ENCODE data around the gene SERPINA5.

SERPINA5 gene

DNA sequence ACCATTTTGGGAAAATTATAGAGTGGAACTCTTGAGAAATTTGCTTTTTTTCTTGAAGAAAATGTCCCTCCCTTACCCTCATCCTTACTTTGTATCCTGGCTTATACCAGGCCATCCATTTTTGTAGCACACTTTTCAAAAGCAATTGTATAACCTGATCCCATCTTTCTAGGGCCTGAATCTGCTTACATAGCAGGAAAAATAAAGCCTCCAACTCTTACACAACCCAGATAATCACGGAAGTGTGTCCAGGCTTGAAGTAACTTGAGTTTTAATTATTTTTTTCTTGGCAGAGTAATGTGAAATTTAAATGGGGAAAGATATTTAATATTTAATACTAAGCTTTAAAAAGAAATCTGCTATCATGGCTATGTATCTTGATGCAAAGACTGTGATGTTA, 53.9 kb downstream of the SERPINA5 start:
- TF ChIP-seq, protein P1, sequence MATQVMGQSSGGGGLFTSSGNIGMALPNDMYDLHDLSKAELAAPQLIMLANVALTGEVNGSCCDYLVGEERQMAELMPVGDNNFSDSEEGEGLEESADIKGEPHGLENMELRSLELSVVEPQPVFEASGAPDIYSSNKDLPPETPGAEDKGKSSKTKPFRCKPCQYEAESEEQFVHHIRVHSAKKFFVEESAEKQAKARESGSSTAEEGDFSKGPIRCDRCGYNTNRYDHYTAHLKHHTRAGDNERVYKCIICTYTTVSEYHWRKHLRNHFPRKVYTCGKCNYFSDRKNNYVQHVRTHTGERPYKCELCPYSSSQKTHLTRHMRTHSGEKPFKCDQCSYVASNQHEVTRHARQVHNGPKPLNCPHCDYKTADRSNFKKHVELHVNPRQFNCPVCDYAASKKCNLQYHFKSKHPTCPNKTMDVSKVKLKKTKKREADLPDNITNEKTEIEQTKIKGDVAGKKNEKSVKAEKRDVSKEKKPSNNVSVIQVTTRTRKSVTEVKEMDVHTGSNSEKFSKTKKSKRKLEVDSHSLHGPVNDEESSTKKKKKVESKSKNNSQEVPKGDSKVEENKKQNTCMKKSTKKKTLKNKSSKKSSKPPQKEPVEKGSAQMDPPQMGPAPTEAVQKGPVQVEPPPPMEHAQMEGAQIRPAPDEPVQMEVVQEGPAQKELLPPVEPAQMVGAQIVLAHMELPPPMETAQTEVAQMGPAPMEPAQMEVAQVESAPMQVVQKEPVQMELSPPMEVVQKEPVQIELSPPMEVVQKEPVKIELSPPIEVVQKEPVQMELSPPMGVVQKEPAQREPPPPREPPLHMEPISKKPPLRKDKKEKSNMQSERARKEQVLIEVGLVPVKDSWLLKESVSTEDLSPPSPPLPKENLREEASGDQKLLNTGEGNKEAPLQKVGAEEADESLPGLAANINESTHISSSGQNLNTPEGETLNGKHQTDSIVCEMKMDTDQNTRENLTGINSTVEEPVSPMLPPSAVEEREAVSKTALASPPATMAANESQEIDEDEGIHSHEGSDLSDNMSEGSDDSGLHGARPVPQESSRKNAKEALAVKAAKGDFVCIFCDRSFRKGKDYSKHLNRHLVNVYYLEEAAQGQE (IDR thresholded peaks at IDR 0.05; ENCODE audit: low read depth) = no peak
- TF ChIP-seq, protein P2, sequence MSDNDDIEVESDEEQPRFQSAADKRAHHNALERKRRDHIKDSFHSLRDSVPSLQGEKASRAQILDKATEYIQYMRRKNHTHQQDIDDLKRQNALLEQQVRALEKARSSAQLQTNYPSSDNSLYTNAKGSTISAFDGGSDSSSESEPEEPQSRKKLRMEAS (IDR thresholded peaks at IDR 0.05) = no peak
- TF ChIP-seq CEBPB (IDR thresholded peaks at IDR 0.05) (no peak), TEAD4 (IDR thresholded peaks at IDR 0.05) (no peak), CREB1 (IDR thresholded peaks at IDR 0.05; ENCODE audit: low read depth) (no peak), YY1 (IDR thresholded peaks at IDR 0.05; ENCODE audit: low read depth) (no peak), ZBTB7A (IDR thresholded peaks at IDR 0.05; ENCODE audit: low read depth) (no peak), NFIC (IDR thresholded peaks at IDR 0.05) (no peak), EGR1 (IDR thresholded peaks at IDR 0.05) (no peak)
- TF ChIP-seq, protein P3, sequence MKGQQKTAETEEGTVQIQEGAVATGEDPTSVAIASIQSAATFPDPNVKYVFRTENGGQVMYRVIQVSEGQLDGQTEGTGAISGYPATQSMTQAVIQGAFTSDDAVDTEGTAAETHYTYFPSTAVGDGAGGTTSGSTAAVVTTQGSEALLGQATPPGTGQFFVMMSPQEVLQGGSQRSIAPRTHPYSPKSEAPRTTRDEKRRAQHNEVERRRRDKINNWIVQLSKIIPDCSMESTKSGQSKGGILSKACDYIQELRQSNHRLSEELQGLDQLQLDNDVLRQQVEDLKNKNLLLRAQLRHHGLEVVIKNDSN (IDR thresholded peaks at IDR 0.05) = no peak

DNA sequence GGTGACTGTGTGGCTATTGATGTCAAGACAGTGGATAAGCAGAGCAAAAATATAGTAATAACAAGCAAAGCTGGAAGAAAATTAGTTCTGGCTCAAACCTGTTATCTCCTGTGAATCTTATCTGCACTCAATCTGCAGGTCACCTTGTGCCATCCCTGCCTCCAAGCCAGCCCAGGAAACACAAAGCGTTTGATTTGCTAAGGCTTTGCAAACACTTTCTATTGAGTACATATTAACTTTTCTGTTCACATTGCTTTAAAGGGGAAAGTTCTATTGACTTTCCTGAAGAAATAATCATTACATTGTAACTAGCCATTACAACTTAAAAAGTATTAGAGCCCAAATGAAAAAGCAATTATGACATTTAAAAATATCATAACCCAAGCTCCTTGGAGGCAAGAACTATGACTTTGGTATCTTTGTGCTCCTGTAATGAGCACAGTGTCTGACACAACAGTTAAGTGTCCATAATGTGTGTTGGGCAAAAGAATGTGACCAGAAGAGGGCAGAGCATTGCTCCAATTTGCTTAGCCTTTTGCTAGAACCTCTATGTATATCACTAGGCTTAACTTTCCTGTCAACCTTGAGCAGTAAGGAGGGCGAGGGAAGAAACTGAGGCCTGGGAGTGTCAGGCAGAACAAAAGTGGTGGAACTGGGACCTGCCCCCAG, 55.7 kb downstream of the SERPINA5 start:
- no peak for TF ChIP-seq TCF12 (IDR thresholded peaks at IDR 0.05; ENCODE audit: low read depth)
- TF ChIP-seq CEBPB (IDR thresholded peaks at IDR 0.05) = no peak
- TF ChIP-seq FOXM1 (IDR thresholded peaks at IDR 0.05; ENCODE audit: borderline replicate concordance, low read depth) = no peak
- TF ChIP-seq CREB1 (IDR thresholded peaks at IDR 0.05; ENCODE audit: low read depth) = no peak
- TF ChIP-seq, protein P2 (IDR thresholded peaks at IDR 0.05) = no peak
- TF ChIP-seq, protein P3 (IDR thresholded peaks at IDR 0.05) = no peak
- TF ChIP-seq ZBTB7A (IDR thresholded peaks at IDR 0.05; ENCODE audit: low read depth) = no peak
- TF ChIP-seq, protein P1 (IDR thresholded peaks at IDR 0.05; ENCODE audit: low read depth) = no peak
- no peak for TF ChIP-seq YY1 (IDR thresholded peaks at IDR 0.05; ENCODE audit: low read depth)
- no peak for TF ChIP-seq EP300 (IDR thresholded peaks at IDR 0.05; ENCODE audit: borderline replicate concordance)
- no peak for TF ChIP-seq TAF1 (IDR thresholded peaks at IDR 0.05; ENCODE audit: low read depth)
- no peak for TF ChIP-seq TEAD4 (IDR thresholded peaks at IDR 0.05)

DNA sequence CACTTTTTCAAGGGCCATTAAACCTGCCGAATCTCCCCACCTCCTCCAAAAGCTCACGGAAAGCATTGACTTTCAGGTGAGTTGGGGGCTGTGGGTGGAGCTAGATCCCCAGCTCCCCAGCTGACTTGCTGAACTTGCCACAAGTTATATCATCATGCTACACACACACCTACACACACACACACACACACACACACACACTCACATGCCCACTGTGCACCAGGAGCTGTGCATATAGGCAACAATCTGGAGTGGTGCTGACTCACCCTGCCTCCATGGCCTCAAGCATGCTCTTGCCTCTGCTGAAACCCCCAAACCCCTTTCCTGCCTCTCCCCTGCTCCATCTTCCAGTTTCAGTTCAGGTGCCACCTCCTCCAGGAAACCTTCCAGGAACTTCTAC, 57.1 kb downstream of the SERPINA5 start:
- TF ChIP-seq NFIC (IDR thresholded peaks at IDR 0.05) (no peak), EP300 (IDR thresholded peaks at IDR 0.05; ENCODE audit: borderline replicate concordance) (no peak), FOXM1 (IDR thresholded peaks at IDR 0.05; ENCODE audit: borderline replicate concordance, low read depth) (no peak), CREB1 (IDR thresholded peaks at IDR 0.05; ENCODE audit: low read depth) (no peak), TAF1 (IDR thresholded peaks at IDR 0.05; ENCODE audit: low read depth) (no peak), TCF12 (IDR thresholded peaks at IDR 0.05; ENCODE audit: low read depth) (no peak), EGR1 (IDR thresholded peaks at IDR 0.05) (no peak)
- TF ChIP-seq, protein P3 (IDR thresholded peaks at IDR 0.05) = no peak

DNA sequence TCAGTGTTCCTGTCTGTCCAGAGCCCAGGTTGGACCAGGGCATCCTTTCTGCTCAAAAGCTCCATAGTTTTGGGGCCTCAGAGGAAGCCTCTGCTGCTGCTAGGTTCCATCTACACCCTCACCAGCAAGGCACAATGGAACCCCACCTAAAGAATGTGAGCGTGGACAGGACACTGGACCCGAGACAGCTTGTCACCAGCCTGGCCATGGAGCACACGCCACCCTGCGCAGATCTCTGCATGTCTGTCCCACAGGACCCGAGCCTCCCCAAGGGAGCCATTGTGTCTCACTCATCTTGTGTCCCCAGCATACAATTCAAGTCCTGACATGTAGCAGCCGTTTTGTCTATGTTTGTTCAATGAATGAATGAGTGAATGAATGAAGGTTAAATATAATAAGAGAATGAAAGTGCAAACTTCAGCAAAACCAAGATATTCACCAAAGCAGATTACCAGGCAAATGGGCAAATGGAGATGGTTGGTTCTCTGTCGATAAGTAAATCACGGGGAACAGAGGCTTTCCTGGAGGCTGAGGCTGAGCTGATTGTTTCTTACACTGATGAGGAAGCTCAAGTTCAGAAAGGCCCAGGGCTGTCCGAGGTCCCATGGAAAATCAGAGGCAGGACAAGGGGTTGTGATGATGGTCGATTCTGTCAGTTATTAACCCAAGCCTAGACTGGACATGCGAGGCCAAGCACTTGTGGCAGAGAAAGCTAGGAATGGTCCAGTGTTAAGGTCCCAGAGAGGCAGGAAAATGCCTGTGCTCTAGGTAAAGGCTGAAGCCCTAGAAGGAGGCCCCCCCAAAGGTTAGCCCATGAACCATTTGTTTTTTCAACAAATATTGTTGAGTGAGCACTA, 58.0 kb downstream of the SERPINA5 start:
- TF ChIP-seq YY1 (IDR thresholded peaks at IDR 0.05; ENCODE audit: low read depth) = no peak
- TF ChIP-seq, protein P2 (IDR thresholded peaks at IDR 0.05) = no peak
- TF ChIP-seq, protein P1 (IDR thresholded peaks at IDR 0.05; ENCODE audit: low read depth) = no peak
- TF ChIP-seq RAD21 (IDR thresholded peaks at IDR 0.05; ENCODE audit: low read depth) = no peak
- TF ChIP-seq TEAD4 (IDR thresholded peaks at IDR 0.05) = no peak
- no peak for TF ChIP-seq ZBTB7A (IDR thresholded peaks at IDR 0.05; ENCODE audit: low read depth)
- no peak for TF ChIP-seq EGR1 (IDR thresholded peaks at IDR 0.05)
- no peak for TF ChIP-seq NFIC (IDR thresholded peaks at IDR 0.05)
- TF ChIP-seq, protein P3 (IDR thresholded peaks at IDR 0.05) = no peak
- no peak for TF ChIP-seq CEBPB (IDR thresholded peaks at IDR 0.05)
- no peak for TF ChIP-seq EP300 (IDR thresholded peaks at IDR 0.05; ENCODE audit: borderline replicate concordance)
- TF ChIP-seq TAF1 (IDR thresholded peaks at IDR 0.05; ENCODE audit: low read depth) = no peak
- TF ChIP-seq FOXM1 (IDR thresholded peaks at IDR 0.05; ENCODE audit: borderline replicate concordance, low read depth) = no peak
- no peak for TF ChIP-seq CREB1 (IDR thresholded peaks at IDR 0.05; ENCODE audit: low read depth)
- no peak for TF ChIP-seq TCF12 (IDR thresholded peaks at IDR 0.05; ENCODE audit: low read depth)

Measured in Ishikawa (cell line).